RWPE2 (cell line): ENCODE measurements around the gene CBX8.

Experiments used
- ATAC-seq: fragments of 200-7000 bp; cut with Tn5 transposase; 3 replicates; pipeline ENCODE4 v1.9.1; 2021; ENCODE audit warnings: low read depth
- DNase-seq: peaks from one replicate; pipeline ENCODE4 v3.0.0-alpha.2; 2020; ENCODE audit warnings: low spot score
- H3K27ac ChIP-seq: fragments of 450-650 bp; 2 replicates; pipeline ENCODE4 v1.5.1; 2017; ENCODE audit warnings: mild to moderate bottlenecking; ENCODE audit not compliant: poor library complexity, severe bottlenecking
- H3K27me3 ChIP-seq: fragments of 250-450 bp; sonication (Bioruptor Pico); 2 replicates; pipeline ENCODE4 v1.5.1; 2021; ENCODE audit warnings: mild to moderate bottlenecking, moderate library complexity; ENCODE audit not compliant: insufficient read depth, poor library complexity, severe bottlenecking
- H3K36me3 ChIP-seq: fragments of 250-450 bp; sonication (Bioruptor Pico); 2 replicates; pipeline ENCODE4 v1.5.1; 2020; ENCODE audit warnings: low read depth, mild to moderate bottlenecking, moderate library complexity
- H3K4me1 ChIP-seq: fragments of 250-450 bp; sonication (Bioruptor Pico); 2 replicates; pipeline ENCODE4 v1.5.1; 2021; ENCODE audit warnings: mild to moderate bottlenecking, moderate library complexity; ENCODE audit not compliant: insufficient read depth, poor library complexity, severe bottlenecking
- H3K4me3 ChIP-seq: fragments of 250-450 bp; sonication (Bioruptor Pico); 2 replicates; pipeline ENCODE4 v1.5.1; 2021; ENCODE audit warnings: mild to moderate bottlenecking, moderate library complexity; ENCODE audit not compliant: severe bottlenecking
- H3K9me3 ChIP-seq: fragments of 250-450 bp; sonication (Bioruptor Pico); 2 replicates; pipeline ENCODE4 v1.5.1; 2021; ENCODE audit warnings: mild to moderate bottlenecking, moderate library complexity; ENCODE audit not compliant: severe bottlenecking
- CTCF ChIP-seq: fragments of 450-650 bp; IDR thresholded peaks from one replicate; pipeline ENCODE4 v1.5.1; 2017; ENCODE audit warnings: mild to moderate bottlenecking, moderate library complexity; ENCODE audit not compliant: poor library complexity, severe bottlenecking

Gene CBX8

DNA sequence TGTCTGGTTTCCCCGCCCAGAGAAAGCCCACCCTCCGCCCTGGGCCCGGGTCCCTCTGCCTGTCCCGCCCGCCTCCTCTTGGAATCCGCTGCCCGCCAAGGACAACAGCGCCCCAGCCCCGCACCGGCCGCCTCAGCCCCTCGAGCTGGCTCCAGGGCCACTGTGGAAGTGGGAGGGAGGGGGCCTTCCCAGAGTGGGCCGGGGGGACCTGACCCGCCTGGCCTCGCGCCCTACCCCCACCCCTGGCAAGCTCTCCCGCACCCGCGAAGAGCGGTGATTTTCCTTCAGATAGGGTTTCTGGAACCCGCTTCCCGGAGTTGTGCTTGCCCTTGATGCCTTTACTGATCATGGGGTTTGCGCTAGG, 2.3 kb upstream of the CBX8 start:
- peaks cover 65% of the 10 kb centered on the region for H3K27me3 ChIP-seq

GRCh38 chr17:79798299-79799173, 1.7 kb upstream of the CBX8 start:
- Histone ChIP-seq H3K36me3 (0 out of 2 replicates have a peak, but pooled peaks cover 4% of the 10 kb centered on the region), H3K9me3 (no peaks in the 10 kb centered on the region), H3K27ac (no peak overlapping the region), H3K4me1 (peaks cover 6% of the 10 kb centered on the region), H3K4me3 (peak overlapping the region; percentile 20), H3K27me3 (peaks cover 60% of the 10 kb centered on the region)
- no peak for DNase-seq
- ATAC-seq, result no peak
- no peak for TF ChIP-seq CTCF

More for the DNA sequence above, 2.3 kb upstream of the CBX8 start:
- Histone ChIP-seq H3K27ac (no peak overlapping the region), H3K9me3 (no peaks in the 10 kb centered on the region), H3K36me3 (0 out of 2 replicates have a peak, but pooled peaks cover 4% of the 10 kb centered on the region), H3K4me3 (no peak overlapping the region), H3K4me1 (peaks cover 3% of the 10 kb centered on the region)
- no peak for DNase-seq
- no peak for ATAC-seq
- no peak for TF ChIP-seq CTCF

DNA sequence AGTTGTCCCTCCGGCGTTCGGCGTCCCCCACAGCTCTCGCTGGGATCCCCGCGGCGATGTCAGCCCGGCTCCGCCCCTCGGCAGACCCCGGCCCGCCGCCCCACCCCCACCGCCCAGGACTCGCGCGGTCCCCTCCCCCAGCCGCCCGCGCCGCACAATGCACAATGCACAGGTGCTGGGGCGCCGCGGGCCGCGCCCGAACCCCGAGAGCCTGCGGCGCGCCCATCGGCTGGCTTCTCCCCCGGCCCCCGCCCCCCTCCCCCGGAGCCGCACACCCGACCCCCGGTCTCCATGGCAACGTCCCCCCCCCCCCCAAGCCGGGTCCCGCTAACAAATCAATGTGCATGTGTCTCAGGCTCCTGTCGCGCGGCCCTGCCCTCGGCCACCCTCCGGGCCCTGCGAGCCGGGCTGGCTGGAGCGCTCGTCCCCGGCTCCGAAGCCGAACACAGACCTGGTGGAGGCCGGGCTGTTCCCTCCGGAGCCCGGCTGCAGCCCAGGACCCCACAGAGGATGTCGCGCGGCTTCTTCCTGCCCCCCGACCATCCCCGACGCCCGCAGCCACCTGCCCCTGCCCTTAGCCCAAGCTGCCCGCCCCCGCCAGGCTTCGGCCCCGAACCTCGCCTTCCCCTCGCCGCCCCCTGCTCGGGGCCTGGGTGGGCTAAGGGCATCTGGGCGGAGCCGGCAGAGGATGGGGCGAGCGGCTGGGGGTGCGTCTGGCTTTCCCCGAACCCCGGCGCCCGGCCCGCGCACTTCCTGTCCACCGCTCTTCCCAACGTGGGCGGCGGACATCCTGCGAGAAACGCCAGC, 818 bp upstream of the CBX8 start:
- Histone ChIP-seq H3K27me3 (peaks cover 60% of the 10 kb centered on the region), H3K9me3 (no peaks in the 10 kb centered on the region), H3K4me1 (peaks cover 7% of the 10 kb centered on the region), H3K4me3 (peak overlapping the region; percentile 77), H3K27ac (no peak overlapping the region), H3K36me3 (0 out of 2 replicates have a peak, but pooled peaks cover 4% of the 10 kb centered on the region)
- TF ChIP-seq CTCF, result no peak
- DNase-seq, result no peak
- ATAC-seq, result peak; percentile 16

GRCh38 chr17:79796444-79796762, 474 bp downstream of the CBX8 start:
- TF ChIP-seq CTCF, result no peak
- Histone ChIP-seq H3K4me3 (peak overlapping the region; percentile 77), H3K4me1 (peaks cover 7% of the 10 kb centered on the region), H3K27ac (peak overlapping the region; percentile 20), H3K9me3 (no peaks in the 10 kb centered on the region), H3K27me3 (peaks cover 59% of the 10 kb centered on the region), H3K36me3 (0 out of 2 replicates have a peak, but pooled peaks cover 4% of the 10 kb centered on the region)
- no peak for DNase-seq
- no peak for ATAC-seq
